GM12872 (cell line): ENCODE measurements around the gene SMYD1.

Experiments used
- CTCF ChIP-seq: IDR thresholded peaks from 3 replicates; pipeline ENCODE4 v1.5.1; 2011; ENCODE audit warnings: low read depth, mild to moderate bottlenecking, low read length, moderate library complexity; ENCODE audit not compliant: insufficient read depth

SMYD1 gene

DNA sequence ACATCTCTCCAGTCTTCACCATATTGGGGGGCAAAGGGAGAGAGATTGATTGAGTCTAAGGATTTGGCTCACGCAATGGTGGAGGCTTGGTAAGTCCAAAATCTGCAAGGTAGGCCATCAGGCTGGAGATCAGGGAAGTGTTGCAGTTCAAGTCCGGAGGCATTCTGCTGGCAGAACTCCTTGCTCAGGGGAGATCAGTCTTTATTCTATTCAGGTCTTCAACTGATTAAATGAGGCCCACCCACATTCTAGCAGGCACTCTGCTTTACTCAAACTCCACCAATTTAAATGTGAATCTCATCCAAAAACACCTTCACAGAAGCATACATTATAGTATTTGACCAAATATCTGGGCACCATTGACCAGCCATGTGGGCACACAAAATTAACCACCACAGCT is 21.4 kb downstream of the SMYD1 start:
- TF ChIP-seq CTCF = no peak

GRCh38 chr2:88090446-88091283 is 23.0 kb downstream of the SMYD1 start:
- TF ChIP-seq CTCF = no peak

- no peak for TF ChIP-seq CTCF
Measured at GRCh38 chr2:88091943-88092342, 24.3 kb downstream of the SMYD1 start.

DNA sequence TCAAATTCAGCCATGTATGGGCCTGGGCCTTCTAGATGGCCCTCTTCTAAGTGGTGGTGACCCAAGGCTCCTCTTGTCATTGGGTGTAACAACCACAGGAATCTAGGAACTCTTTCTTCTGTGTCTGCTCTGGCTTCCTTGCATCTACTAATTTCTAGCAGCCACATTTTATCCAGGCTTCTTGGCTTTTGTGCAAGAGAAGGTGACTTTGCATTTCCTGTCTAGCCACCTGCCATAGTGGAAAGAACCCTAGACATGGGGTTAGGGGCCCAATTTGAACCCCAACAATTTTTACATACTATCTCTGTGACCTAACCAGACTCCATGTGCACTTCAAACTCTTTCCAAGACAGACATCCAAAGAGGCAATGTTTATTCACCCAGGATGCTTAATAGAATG is 25.1 kb downstream of the SMYD1 start:
- TF ChIP-seq CTCF = no peak

GRCh38 chr2:88095022-88095421 is 27.4 kb downstream of the SMYD1 start:
- TF ChIP-seq CTCF = no peak

DNA sequence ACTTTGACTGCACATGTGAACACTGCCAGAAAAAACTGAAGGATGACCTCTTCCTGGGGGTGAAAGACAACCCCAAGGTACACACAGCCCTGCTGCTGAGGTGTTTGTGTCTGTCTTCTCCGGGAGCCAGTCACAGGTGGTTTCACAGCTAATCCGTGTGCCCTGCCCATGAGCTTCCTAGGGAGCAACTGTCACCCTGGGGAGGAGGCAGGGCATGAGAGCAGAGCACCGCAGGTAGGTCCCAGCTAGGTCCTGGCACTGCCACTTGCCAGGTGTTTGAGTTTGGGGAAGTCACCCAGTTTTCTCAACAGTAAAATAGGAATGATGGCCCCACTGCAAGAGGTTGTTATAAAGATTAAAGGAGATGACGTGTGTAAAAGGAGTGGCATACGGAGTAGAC is 29.1 kb downstream of the SMYD1 start:
- no peak for TF ChIP-seq CTCF

DNA sequence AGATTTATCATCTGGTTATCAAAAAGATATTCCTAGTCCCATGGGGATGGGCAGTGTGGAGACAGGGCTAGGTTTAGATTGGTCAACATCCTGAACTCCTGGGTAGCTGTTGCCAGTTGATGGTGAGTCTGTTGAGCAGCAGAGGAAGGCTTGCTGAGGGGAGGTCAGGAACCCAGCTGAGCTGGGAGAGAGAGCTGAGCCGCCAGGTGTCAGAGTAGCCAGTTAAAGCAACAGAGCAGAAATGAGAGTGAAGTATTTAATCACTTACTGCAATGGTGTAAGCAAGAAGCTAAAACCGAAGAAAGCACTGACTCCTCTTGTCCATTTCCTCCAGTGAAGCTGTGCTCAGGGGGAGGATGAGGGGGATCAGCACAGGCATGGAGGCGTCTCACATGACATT is 29.6 kb downstream of the SMYD1 start:
- no peak for TF ChIP-seq CTCF
